ENCODE data around the gene PEX11G.

The PEX11G gene

GRCh38 chr19:7521551-7522071 is 32.8 kb upstream of the PEX11G start:
- no peak for DNase-seq (ENCODE audit: low read depth)

- no peak for DNase-seq (ENCODE audit: low read depth)
These were observed 31.6 kb upstream of the PEX11G start for GRCh38 chr19:7520131-7521051.

GRCh38 chr19:7519361-7520130 is 30.7 kb upstream of the PEX11G start:
- DNase-seq (ENCODE audit: low read depth) = no peak

- no peak for DNase-seq (ENCODE audit: low read depth)
These were observed 28.0 kb upstream of the PEX11G start for GRCh38 chr19:7516878-7517277.

GRCh38 chr19:7516333-7516732 is 27.5 kb upstream of the PEX11G start:
- no peak for DNase-seq (ENCODE audit: low read depth)

GRCh38 chr19:7515645-7516151 is 26.9 kb upstream of the PEX11G start, which contains the start of gene ZNF358:
TSS of gene ZNF358 (plus strand) at chr19:7516103. CDS start at chr19:7519243, 3,140 bp downstream.
- DNase-seq (ENCODE audit: low read depth) = peak; percentile 73

GRCh38 chr19:7515110-7515644 is 26.3 kb upstream of the PEX11G start:
- peak; percentile 45 for DNase-seq (ENCODE audit: low read depth)

GRCh38 chr19:7513809-7514642 is 25.2 kb upstream of the PEX11G start:
- no peak for DNase-seq (ENCODE audit: low read depth)

GRCh38 chr19:7512400-7512851 is 23.6 kb upstream of the PEX11G start:
- no peak for DNase-seq (ENCODE audit: low read depth)

- DNase-seq (ENCODE audit: low read depth) = no peak
These were observed 20.8 kb upstream of the PEX11G start for GRCh38 chr19:7509625-7510024.

GRCh38 chr19:7507884-7508283 is 19.0 kb upstream of the PEX11G start:
- DNase-seq (ENCODE audit: low read depth) = peak; percentile 96

GRCh38 chr19:7506385-7507328 is 17.8 kb upstream of the PEX11G start:
- peak; percentile 90 for DNase-seq (ENCODE audit: low read depth)

- no peak for DNase-seq (ENCODE audit: low read depth)
These were observed 17.0 kb upstream of the PEX11G start for GRCh38 chr19:7505682-7506384.

GRCh38 chr19:7505288-7505681 is 16.4 kb upstream of the PEX11G start:
- DNase-seq (ENCODE audit: low read depth) = no peak

- no peak for DNase-seq (ENCODE audit: low read depth)
These were observed 15.8 kb upstream of the PEX11G start for GRCh38 chr19:7504684-7505083.

- no peak for DNase-seq (ENCODE audit: low read depth)
These were observed 13.7 kb upstream of the PEX11G start for GRCh38 chr19:7502552-7502951.

GRCh38 chr19:7500811-7501450 is 12.1 kb upstream of the PEX11G start:
- peak; percentile 55 for DNase-seq (ENCODE audit: low read depth)

- peak; percentile 43 for DNase-seq (ENCODE audit: low read depth)
These were observed 8.5 kb upstream of the PEX11G start for GRCh38 chr19:7497292-7497691.
